MCF 10A (cell line): ENCODE measurements around the gene ZNF431. TPM values are rescaled to one million over a fixed set of nuclear protein-coding genes. Genes with fewer than 3 reads are reported as not detected.
"Not testable (repeated sequence)": the region's sequence is repeated elsewhere in the genome, so short reads cannot be mapped to it uniquely, and the experiment has no call there.

Experiments used
- BruUV-seq: library from RNA; stranded (reverse); fragments of 400-500 nt; replicated peaks from 2 replicates; lab custom pipeline; 2021; lab: Mats Ljungman, UMichigan
- CTCF ChIA-PET: fragments of 300-600 bp; sonication (Branson Sonifier 250); formaldehyde crosslinking; extraction: SDS; loops from one replicate; lab custom pipeline; 2021; ENCODE audit warnings: antibody characterized with exemption, inconsistent platforms; lab: Yijun Ruan, JAX
- POLR2A ChIA-PET: fragments of 300-600, 350-650 bp; sonication (Branson Sonifier 250); formaldehyde crosslinking; extraction: SDS; loops from one replicate; lab custom pipeline; 2020; ENCODE audit warnings: antibody characterized with exemption, inconsistent platforms; lab: Yijun Ruan, JAX
- DNase-seq: peaks from one replicate; pipeline ENCODE4 v3.0.0-alpha.2; 2018; ENCODE audit not compliant: unreplicated experiment
- H3K27ac Mint-ChIP-seq: one replicate; pipeline ENCODE4 v1.8.0; 2022; ENCODE audit warnings: mild to moderate bottlenecking, low read depth, mixed read lengths; ENCODE audit not compliant: unreplicated experiment
- H3K27me3 Mint-ChIP-seq: one replicate; pipeline ENCODE4 v1.8.0; 2022; ENCODE audit warnings: mixed read lengths; ENCODE audit not compliant: insufficient read depth, unreplicated experiment
- H3K36me3 Mint-ChIP-seq: one replicate; pipeline ENCODE4 v1.8.0; 2022; ENCODE audit warnings: mild to moderate bottlenecking, moderate library complexity, mixed read lengths; ENCODE audit not compliant: insufficient read depth, unreplicated experiment
- H3K4me1 Mint-ChIP-seq: one replicate; pipeline ENCODE4 v1.8.0; 2022; ENCODE audit warnings: mixed read lengths; ENCODE audit not compliant: insufficient read depth, unreplicated experiment
- H3K4me3 Mint-ChIP-seq: one replicate; pipeline ENCODE4 v1.8.0; 2022; ENCODE audit warnings: mild to moderate bottlenecking, moderate library complexity, mixed read lengths; ENCODE audit not compliant: unreplicated experiment
- H3K9me3 Mint-ChIP-seq: one replicate; pipeline ENCODE4 v1.8.0; 2022; ENCODE audit warnings: mixed read lengths; ENCODE audit not compliant: unreplicated experiment
- CTCF ChIP-seq: fragments of 200-600 bp; IDR thresholded peaks from one replicate; pipeline ENCODE4 v1.8.0; 2022; ENCODE audit warnings: antibody characterized with exemption, mild to moderate bottlenecking; ENCODE audit not compliant: unreplicated experiment
- intact Hi-C: fragments of 100-400 bp; cut with micrococcal nuclease; formaldehyde crosslinking; loops from 2 replicates; pipeline ENCODE4 v1.14.1; 2022
- total RNA-seq: library from RNA; stranded (reverse); gene quantifications from 2 replicates; pipeline ENCODE4 v1.2.3, GENCODE V29; 2022

The ZNF431 gene
- total RNA-seq, 1 experiment from 2014 or later, result 17.2 TPM

GRCh38 chr19:21221693-21222092 lies 79.9 kb downstream of the ZNF431 start:
- Mint-ChIP-seq H3K27me3 (no peaks in the 10 kb centered on the region), H3K36me3 (no peaks in the 10 kb centered on the region), H3K4me1 (no peaks in the 10 kb centered on the region), H3K9me3 (no peaks in the 10 kb centered on the region), H3K27ac (no peak overlapping the region), H3K4me3 (no peak overlapping the region)
- CTCF ChIA-PET, result interaction anchor here (0.5 to 1.1 kb wide), 3 partner anchors 18 to 128 kb away, joined by 3 to 6 read pairs (median 5); no protein-coding TSS in a partner anchor
- DNase-seq, result no peak
- no peak for TF ChIP-seq CTCF
- intact Hi-C loops, result no loop called here
- BruUV-seq, result no TSS peak
- POLR2A ChIA-PET, result no interaction called here

- H3K9me3 Mint-ChIP-seq, result peaks cover 55% of the 10 kb centered on the region
- intact Hi-C loops, result not testable (repeated sequence)
Observed at GRCh38 chr19:21229938-21230337, 88.1 kb downstream of the ZNF431 start.

GRCh38 chr19:21233691-21234090 lies 91.9 kb downstream of the ZNF431 start:
- Mint-ChIP-seq H3K27ac (no peak overlapping the region), H3K36me3 (no peaks in the 10 kb centered on the region), H3K4me3 (no peak overlapping the region), H3K9me3 (peaks cover 61% of the 10 kb centered on the region), H3K27me3 (no peaks in the 10 kb centered on the region), H3K4me1 (no peaks in the 10 kb centered on the region)
- no peak for TF ChIP-seq CTCF
- BruUV-seq, result no TSS peak
- POLR2A ChIA-PET, result no interaction called here
- no peak for DNase-seq
- CTCF ChIA-PET, result no interaction called here
- intact Hi-C loops, result no loop called here

More at GRCh38 chr19:21229938-21230337, 88.1 kb downstream of the ZNF431 start:
- H3K27ac Mint-ChIP-seq, H3K27me3 Mint-ChIP-seq, POLR2A ChIA-PET, H3K4me1 Mint-ChIP-seq, DNase-seq, BruUV-seq, H3K36me3 Mint-ChIP-seq, H3K4me3 Mint-ChIP-seq: not testable (repeated sequence)
- CTCF ChIA-PET, result interaction anchor here (1.6 kb wide), 1 partner anchor 26 kb away, joined by 3 read pairs; no protein-coding TSS in a partner anchor

GRCh38 chr19:21236751-21237150 lies 94.9 kb downstream of the ZNF431 start:
- DNase-seq, CTCF ChIA-PET, intact Hi-C loops, H3K27me3 Mint-ChIP-seq, H3K36me3 Mint-ChIP-seq, BruUV-seq, H3K4me1 Mint-ChIP-seq, H3K27ac Mint-ChIP-seq, H3K4me3 Mint-ChIP-seq: not testable (repeated sequence)
- POLR2A ChIA-PET, result interaction anchor here (0.5 to 1.4 kb wide), 3 partner anchors 13 to 327 kb away, joined by 3 to 4 read pairs (median 3); partner anchors contain the start of gene ZNF708
- peaks cover 36% of the 10 kb centered on the region for H3K9me3 Mint-ChIP-seq

GRCh38 chr19:21238670-21239069 lies 96.8 kb downstream of the ZNF431 start:
- Mint-ChIP-seq H3K36me3 (no peaks in the 10 kb centered on the region), H3K4me1 (no peaks in the 10 kb centered on the region), H3K9me3 (peaks cover 20% of the 10 kb centered on the region), H3K4me3 (no peak overlapping the region), H3K27me3 (no peaks in the 10 kb centered on the region), H3K27ac (no peak overlapping the region)
- DNase-seq, result no peak
- ChIA-PET CTCF (no interaction called here), POLR2A (interaction anchor here (1.0 kb wide), 1 partner anchor 11 kb away, joined by 5 read pairs; no protein-coding TSS in a partner anchor)
- no TSS peak for BruUV-seq
- intact Hi-C loops, result no loop called here
- TF ChIP-seq CTCF, result no peak

Other genes with a start within 250 kb of the ZNF431 start
- gene ZNF85, start 218.8 kb upstream of the ZNF431 start, total RNA-seq, result 4.9 and 6.9 TPM in 2 replicates
- gene ZNF430, start 121.4 kb upstream of the ZNF431 start, total RNA-seq, result 12.9 and 13.9 TPM in 2 replicates
- 10.0 and 11.0 TPM in 2 replicates for gene ZNF714, start 59.8 kb upstream of the ZNF431 start, total RNA-seq
- 5.3 and 7.8 TPM in 2 replicates for gene ZNF708, start 187.4 kb downstream of the ZNF431 start, total RNA-seq
- 3.4 and 4.3 TPM in 2 replicates for gene ZNF738, start 217.0 kb downstream of the ZNF431 start, total RNA-seq